ENCODE measurements around the gene SEMA7A. TPM values are rescaled to one million over a fixed set of nuclear protein-coding genes. Genes with fewer than 3 reads are reported as not detected.

Gene SEMA7A
- total RNA-seq, 1 donor from 2014 or later = 6.8 TPM

GRCh38 chr15:74418575-74419338 is 15.0 kb downstream of the SEMA7A start:
- intact Hi-C loops (cut with micrococcal nuclease) = no loop called here

DNA sequence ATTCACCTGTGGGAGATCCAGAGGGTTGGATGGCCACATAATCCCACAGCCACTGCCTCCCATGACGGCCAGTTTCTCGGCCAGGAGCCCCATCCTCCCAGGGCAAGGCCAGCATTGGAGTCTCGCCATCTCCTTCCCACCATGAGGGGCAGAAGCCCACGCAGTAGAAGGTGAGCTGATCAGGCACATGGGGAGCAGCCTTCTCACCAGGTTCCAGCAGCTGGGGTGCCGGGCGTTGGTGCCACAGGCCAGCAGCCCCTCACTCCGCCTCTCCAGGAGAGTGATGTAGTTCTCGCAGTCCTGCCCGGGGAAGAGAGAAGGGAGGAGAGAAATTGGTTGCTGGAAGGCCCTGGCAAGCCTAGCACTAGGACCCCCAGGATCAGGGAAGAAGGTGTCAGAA is 16.1 kb downstream of the SEMA7A start:
- intact Hi-C loops (cut with micrococcal nuclease) = no loop called here

GRCh38 chr15:74417225-74417624 is 16.5 kb downstream of the SEMA7A start:
- intact Hi-C loops (cut with micrococcal nuclease) = no loop called here

DNA sequence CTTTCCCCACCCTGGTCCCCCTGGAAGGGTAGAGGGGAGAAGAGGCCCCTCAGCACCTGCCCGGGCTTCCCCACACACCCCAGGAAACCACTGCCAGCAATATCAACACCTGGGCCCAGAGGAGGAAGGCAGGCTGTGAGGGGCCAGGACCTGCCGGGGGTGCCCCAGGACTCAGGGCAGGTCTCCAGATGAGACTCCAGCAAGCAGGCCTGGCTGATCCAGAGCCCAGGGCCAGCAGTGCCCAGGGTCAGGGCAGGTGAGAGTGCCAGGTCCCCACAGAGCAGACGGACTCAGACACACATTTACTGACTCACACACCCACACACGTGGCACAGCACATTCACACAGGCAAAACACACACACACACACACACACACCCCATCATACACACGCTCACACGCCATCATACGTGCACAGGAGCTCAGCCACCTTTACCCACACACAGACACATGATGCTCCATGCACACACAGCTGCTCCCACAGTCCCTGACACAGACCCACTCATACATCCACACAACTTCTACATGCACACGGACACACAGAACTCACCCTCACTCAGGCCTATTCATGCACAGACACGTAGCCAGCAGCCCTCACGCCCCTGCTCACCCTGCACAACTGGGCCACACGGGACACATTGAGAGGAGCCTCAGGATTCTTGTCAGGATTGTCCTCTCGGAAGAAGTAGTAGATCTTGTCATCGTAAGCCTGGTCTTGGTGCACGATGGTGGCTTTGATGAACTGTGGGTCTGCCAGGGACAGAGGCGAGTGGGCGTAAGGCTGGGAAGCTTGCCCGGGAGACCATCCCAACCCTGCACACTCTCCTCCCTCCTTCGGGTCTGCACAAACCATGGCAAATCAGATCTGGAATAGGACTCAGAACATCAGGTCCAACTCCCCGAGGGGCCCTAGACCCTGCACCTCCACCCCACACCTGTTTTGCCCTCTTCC is 17.5 kb downstream of the SEMA7A start:
- intact Hi-C loops (cut with micrococcal nuclease) = no loop called here

DNA sequence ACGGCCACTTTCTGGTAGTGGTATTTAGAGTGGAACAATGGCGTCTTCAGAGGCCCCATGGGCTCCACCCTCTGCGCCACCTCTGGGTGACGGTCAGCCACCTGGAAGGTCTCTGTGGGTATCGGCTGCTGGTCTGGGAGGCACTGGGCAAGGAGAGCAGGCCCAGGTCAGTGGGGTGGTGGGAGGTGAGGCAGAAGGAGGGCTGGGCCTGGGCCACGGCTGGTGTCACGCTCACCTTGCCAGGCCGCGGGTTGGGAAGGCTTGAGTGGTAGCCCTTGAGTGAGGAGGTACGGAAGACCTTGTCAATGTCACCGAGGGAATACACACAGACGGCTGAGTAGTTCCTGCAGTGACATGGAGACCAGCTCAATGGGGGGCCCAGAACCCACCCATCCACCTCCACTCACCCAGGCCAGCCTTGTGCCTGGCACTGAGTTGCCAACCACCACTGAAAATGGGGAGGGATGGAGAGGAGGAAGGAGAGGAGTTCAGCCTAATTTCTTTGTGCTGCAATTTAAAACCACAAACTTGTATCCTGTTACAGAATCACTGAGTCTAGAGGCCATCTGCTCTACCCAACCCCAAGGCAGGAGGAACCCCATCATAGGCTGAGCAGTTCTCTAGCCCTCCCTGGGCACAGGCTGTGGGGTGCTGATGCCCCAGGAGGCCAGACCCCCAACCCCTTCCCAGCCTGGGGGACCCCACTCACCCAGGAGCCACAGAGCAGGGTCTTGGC is 19.0 kb downstream of the SEMA7A start:
- intact Hi-C loops (cut with micrococcal nuclease) = no loop called here

- intact Hi-C loops (cut with micrococcal nuclease) = no loop called here
These were observed 19.6 kb downstream of the SEMA7A start for GRCh38 chr15:74414081-74414580.

- intact Hi-C loops (cut with micrococcal nuclease) = no loop called here
These were observed 20.2 kb downstream of the SEMA7A start for GRCh38 chr15:74413350-74414080.

DNA sequence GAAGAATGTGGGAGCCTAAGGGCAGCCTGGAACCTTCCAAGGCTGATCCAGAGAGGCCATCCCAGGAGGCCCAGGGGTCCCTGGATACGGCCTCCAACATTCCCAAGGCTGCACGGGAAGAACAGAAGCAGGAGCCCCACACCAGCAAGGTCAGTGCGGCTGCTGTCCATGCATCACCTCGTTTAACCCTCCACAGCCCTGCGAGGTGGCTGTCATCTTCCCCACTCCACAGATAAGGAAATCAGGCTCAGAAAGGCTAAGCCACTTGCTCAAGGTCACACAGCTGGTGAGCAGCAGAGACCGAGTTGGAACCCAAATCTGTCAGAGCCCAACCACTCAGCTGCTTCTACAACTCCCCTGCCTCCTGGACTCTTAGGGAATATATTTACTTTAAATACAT is 21.6 kb downstream of the SEMA7A start:
- intact Hi-C loops (cut with micrococcal nuclease) = no loop called here

DNA sequence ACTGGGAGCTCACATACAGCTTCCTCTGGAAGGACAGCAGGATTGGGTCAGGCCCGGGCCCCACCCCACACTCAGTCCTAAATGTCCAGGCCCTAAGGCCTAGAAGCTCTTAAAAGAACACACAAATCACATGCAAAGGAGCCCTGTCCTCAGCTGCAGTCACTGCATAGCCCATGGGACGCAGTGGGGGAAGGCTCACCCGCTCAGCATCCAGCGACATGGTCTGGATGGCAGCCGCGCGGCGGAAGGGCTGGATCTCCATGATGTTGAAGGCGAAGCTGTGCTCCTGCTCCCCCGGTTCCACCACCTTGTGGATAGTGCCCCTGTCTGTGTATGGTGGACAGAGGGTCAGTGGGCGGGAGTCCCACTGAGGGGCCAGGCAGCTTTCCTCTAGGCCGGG is 22.1 kb downstream of the SEMA7A start:
- intact Hi-C loops (cut with micrococcal nuclease) = no loop called here

DNA sequence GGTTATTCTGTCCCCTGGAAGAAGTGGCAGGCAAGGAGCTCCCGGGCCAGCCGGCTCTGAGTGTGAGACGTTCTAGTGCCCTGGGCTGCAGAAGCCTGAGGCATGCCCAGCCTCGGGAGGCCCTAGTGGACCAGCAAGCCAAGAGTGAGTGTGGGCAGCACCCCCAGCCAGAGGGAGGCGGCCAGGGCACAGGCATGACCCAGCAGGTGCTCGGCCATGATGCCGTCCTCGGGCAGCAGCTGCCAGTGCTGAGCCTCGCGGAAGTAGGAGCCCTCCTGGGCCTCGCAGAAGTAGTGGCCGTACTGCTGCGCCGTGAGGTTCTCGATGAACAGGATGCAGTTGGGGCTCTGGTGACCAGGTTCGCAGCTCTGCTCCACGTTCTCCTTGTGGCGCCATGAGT is 23.3 kb downstream of the SEMA7A start:
- intact Hi-C loops (cut with micrococcal nuclease) = no loop called here

DNA sequence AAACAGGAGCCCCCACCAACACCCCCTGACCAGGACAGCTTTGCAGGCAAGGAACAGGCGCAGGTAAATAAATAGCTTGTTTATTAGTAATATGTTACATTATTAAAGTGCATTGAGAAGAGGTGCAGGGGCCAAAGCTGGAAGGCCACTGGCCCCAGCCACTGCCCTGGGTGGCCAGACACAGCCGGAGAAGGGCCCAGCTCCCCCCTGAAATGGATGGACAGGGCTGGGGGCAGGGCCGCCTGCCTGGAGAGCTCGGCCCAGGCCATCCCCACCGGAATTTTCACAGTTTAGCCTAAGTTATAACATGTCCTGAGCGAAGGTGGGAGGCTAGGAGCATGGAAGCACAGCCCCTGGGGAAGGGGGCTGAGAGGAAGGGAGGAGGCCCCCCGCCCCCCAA is 24.5 kb downstream of the SEMA7A start:
- intact Hi-C loops (cut with micrococcal nuclease) = no loop called here

DNA sequence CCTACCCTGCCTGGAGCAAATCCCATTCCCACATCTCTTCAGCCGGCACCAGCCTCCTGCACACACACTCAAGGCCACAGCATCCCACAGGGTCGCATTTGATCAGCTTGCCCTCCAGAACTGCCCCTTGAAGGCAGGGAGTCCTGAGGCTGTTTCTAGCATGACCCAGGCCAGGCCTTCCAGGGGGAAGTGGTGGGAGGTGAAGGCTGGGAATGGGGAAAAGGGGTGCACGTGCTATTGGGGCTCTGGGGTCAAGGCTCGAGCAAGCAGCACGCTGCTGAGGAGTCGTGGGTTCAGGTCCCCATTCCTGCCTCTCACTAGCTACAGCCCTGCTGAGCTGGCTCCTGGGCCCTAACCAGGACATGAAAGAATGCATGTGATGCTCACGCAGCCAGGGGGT is 24.9 kb downstream of the SEMA7A start:
- intact Hi-C loops (cut with micrococcal nuclease) = no loop called here

GRCh38 chr15:74408385-74408784 is 25.4 kb downstream of the SEMA7A start:
- intact Hi-C loops (cut with micrococcal nuclease) = no loop called here

GRCh38 chr15:74406992-74407705 is 26.6 kb downstream of the SEMA7A start:
- intact Hi-C loops (cut with micrococcal nuclease) = no loop called here

DNA sequence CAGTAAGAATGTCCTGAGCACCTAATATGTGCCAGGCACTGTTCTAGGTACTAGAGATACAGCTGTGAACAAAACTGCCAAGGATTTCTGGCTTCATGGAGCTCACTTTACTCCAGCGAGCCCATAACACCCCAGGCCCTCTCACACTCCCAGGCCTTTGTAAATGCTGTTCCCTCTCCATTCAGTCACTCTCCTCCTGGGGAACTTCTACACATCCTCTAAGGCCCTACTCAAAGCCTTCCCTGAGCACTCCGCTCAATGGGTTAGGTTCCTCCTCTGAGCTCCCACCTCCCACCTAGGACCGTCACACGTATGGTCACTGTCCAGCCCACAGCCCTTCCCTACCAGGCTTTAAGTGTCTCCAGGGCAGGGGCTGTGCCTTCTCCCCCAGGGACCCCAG is 27.2 kb downstream of the SEMA7A start:
- intact Hi-C loops (cut with micrococcal nuclease) = no loop called here

GRCh38 chr15:74405823-74406222 is 27.9 kb downstream of the SEMA7A start:
- intact Hi-C loops (cut with micrococcal nuclease) = no loop called here

GRCh38 chr15:74403991-74404563 is 29.7 kb downstream of the SEMA7A start:
- intact Hi-C loops (cut with micrococcal nuclease) = loop anchor here (2.0 kb wide), 1 partner anchor 29 kb away; no protein-coding TSS in a partner anchor

- intact Hi-C loops (cut with micrococcal nuclease) = loop anchor here (2.0 kb wide), 1 partner anchor 29 kb away; no protein-coding TSS in a partner anchor
These were observed 30.2 kb downstream of the SEMA7A start for GRCh38 chr15:74403588-74403919.

DNA sequence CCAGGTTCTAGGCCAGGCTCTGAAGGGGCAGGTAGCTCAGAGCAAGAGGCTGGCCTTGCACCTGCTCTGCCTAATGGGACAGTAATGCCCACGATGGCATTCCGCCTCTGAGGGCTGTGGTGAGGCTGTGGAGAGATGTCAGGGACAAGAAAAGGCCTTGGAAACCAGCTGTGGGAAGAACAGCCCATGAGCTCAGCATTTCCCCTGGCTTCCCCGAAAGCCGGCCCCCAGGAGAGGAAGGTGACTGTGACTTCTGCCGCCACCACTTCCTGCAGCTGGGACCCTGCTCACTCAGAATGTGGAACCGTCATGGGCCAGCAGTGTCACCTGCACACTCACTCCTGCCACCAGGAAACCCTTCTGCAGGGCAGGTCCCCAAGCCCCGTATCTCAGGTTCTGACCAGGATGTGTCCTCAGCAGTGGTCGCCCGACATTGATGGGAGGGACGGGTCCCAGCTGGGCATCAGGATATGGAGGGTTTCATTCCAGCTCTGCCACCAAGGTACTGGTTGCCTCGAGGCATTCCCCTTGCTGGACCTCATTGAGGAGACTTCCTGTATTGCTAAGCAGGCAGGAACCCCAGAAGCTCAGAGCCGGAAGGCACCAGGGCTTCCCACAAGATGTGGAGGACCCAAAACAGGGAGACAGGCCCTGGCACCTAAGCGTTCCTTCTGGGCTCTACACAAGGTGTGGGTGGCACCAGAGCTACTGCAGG is 30.7 kb downstream of the SEMA7A start:
- intact Hi-C loops (cut with micrococcal nuclease) = loop anchor here (2.0 kb wide), 1 partner anchor 28 kb away; no protein-coding TSS in a partner anchor
